Activated T-cell treated with anti-CD3 and anti-CD28 coated beads, Interleukin-2, amount 50 U/mL, for 72 hours (primary cell): ENCODE measurements around the gene SUPV3L1. TPM values are rescaled to one million over a fixed set of nuclear protein-coding genes. Genes with fewer than 3 reads are reported as not detected.
"Not testable (repeated sequence)": the region's sequence is repeated elsewhere in the genome, so short reads cannot be mapped to it uniquely, and the experiment has no call there.

Experiments used
- ATAC-seq, 2 donors: fragments of 150-1000 bp; cut with Tn5 transposase; replicated peaks in 1 of 2; 2 replicates each; pipeline ENCODE4 v1.10.0; 2021; ENCODE audit warnings: moderate library complexity in 2 of 2, mild to moderate bottlenecking in 1 of 2
- DNase-seq, 2 donors: peaks; one replicate each; pipeline ENCODE4 v3.0.0; 2021 to 2022; ENCODE audit warnings: mixed read lengths in 1 of 2
- H3K27ac Mint-ChIP-seq: one replicate; pipeline ENCODE4 v1.8.0; 2022; ENCODE audit warnings: mild to moderate bottlenecking, moderate library complexity, mixed read lengths
- H3K27me3 Mint-ChIP-seq: one replicate; pipeline ENCODE4 v1.8.0; 2022; ENCODE audit warnings: low read depth, mixed read lengths
- H3K36me3 Mint-ChIP-seq, 2 donors: one replicate each; pipeline ENCODE4 v1.8.0; 2022; ENCODE audit warnings: mixed read lengths in 2 of 2, mild to moderate bottlenecking in 1 of 2; ENCODE audit not compliant: insufficient read depth in 2 of 2
- H3K4me1 Mint-ChIP-seq: one replicate; pipeline ENCODE4 v1.8.0; 2022; ENCODE audit warnings: low read depth, mixed read lengths
- H3K4me3 Mint-ChIP-seq, 2 donors: one replicate each; pipeline ENCODE4 v1.8.0; 2022; ENCODE audit warnings: mild to moderate bottlenecking in 2 of 2, mixed read lengths in 2 of 2, moderate library complexity in 2 of 2
- H3K9me3 Mint-ChIP-seq, 2 donors: one replicate each; pipeline ENCODE4 v1.8.0; 2022; ENCODE audit warnings: mixed read lengths in 2 of 2
- total RNA-seq, 2 donors: library from RNA; stranded (reverse); gene quantifications; one replicate each; pipeline ENCODE4 v1.2.3, GENCODE V29; 2022

Gene SUPV3L1
- total RNA-seq, 2 donors from 2014 or later = 65.2 to 67.5 TPM

GRCh38 chr10:69172241-69172982 lies 7.6 kb upstream of the SUPV3L1 start:
- ATAC-seq (no peak), DNase-seq (no peak)
- H3K36me3 Mint-ChIP-seq = no peaks in the 10 kb centered on the region
- H3K4me3 Mint-ChIP-seq = no peak overlapping the region
- H3K9me3 Mint-ChIP-seq = no peaks in the 10 kb centered on the region
- H3K27me3 Mint-ChIP-seq = no peaks in the 10 kb centered on the region
- no peak overlapping the region for H3K27ac Mint-ChIP-seq
- H3K4me1 Mint-ChIP-seq = no peaks in the 10 kb centered on the region

- not testable (repeated sequence) for H3K9me3 Mint-ChIP-seq, ATAC-seq, H3K4me3 Mint-ChIP-seq, H3K36me3 Mint-ChIP-seq, H3K27me3 Mint-ChIP-seq, DNase-seq, H3K27ac Mint-ChIP-seq
- peaks cover 14% of the 10 kb centered on the region for H3K4me1 Mint-ChIP-seq
Observed at GRCh38 chr10:69175326-69175725, 4.7 kb upstream of the SUPV3L1 start.

- Mint-ChIP-seq H3K27ac (no peak overlapping the region), H3K27me3 (no peaks in the 10 kb centered on the region), H3K4me3 (no peak overlapping the region), H3K9me3 (no peaks in the 10 kb centered on the region), H3K36me3 (peaks cover 4% of the 10 kb centered on the region in 2 donors), H3K4me1 (peaks cover 25% of the 10 kb centered on the region)
- no peak for ATAC-seq
- no peak for DNase-seq
Observed at GRCh38 chr10:69176823-69177222, 3.2 kb upstream of the SUPV3L1 start.

- Mint-ChIP-seq H3K4me3 (peak overlapping the region; percentile 95 to 99), H3K4me1 (peaks cover 45% of the 10 kb centered on the region), H3K27ac (peak overlapping the region; percentile 100), H3K27me3 (no peaks in the 10 kb centered on the region), H3K36me3 (peaks cover 4 to 6% of the 10 kb centered on the region in 2 donors), H3K9me3 (no peaks in the 10 kb centered on the region)
- DNase-seq (peak in 1 of 2 donors; percentile 7), ATAC-seq (peak; percentile 30 to 34)
Observed at GRCh38 chr10:69179089-69179742, 818 bp upstream of the SUPV3L1 start.

- Mint-ChIP-seq H3K27me3 (no peaks in the 10 kb centered on the region), H3K4me3 (peak overlapping the region; percentile 95 to 99), H3K4me1 (peaks cover 45% of the 10 kb centered on the region), H3K27ac (peak overlapping the region; percentile 100), H3K9me3 (no peaks in the 10 kb centered on the region), H3K36me3 (peaks cover 4 to 6% of the 10 kb centered on the region in 2 donors)
- DNase-seq = peak; percentile 45 to 49
- ATAC-seq = peak; percentile 54 to 55
Observed at GRCh38 chr10:69180525-69181204, 631 bp downstream of the SUPV3L1 start.

- no peaks in the 10 kb centered on the region for H3K27me3 Mint-ChIP-seq
- H3K4me1 Mint-ChIP-seq = peaks cover 53% of the 10 kb centered on the region
- H3K9me3 Mint-ChIP-seq = no peaks in the 10 kb centered on the region
- H3K4me3 Mint-ChIP-seq = peak overlapping the region; percentile 95 to 99
- ATAC-seq = no peak
- H3K36me3 Mint-ChIP-seq = peaks cover 4 to 8% of the 10 kb centered on the region in 2 donors
- H3K27ac Mint-ChIP-seq = peak overlapping the region; percentile 100
- no peak for DNase-seq
Observed at GRCh38 chr10:69181433-69181832, 1.4 kb downstream of the SUPV3L1 start.

- no peaks in the 10 kb centered on the region for H3K27me3 Mint-ChIP-seq
- no peaks in the 10 kb centered on the region for H3K9me3 Mint-ChIP-seq
- H3K27ac Mint-ChIP-seq = peak overlapping the region; percentile 25
- peaks cover 56% of the 10 kb centered on the region for H3K4me1 Mint-ChIP-seq
- DNase-seq (no peak), ATAC-seq (no peak)
- H3K36me3 Mint-ChIP-seq = peaks cover 4 to 13% of the 10 kb centered on the region in 2 donors
- no peak overlapping the region for H3K4me3 Mint-ChIP-seq
Observed at GRCh38 chr10:69182005-69182404, 2.0 kb downstream of the SUPV3L1 start.

- peaks cover 39% of the 10 kb centered on the region for H3K4me1 Mint-ChIP-seq
- H3K4me3 Mint-ChIP-seq = no peak overlapping the region
- H3K9me3 Mint-ChIP-seq = no peaks in the 10 kb centered on the region
- ATAC-seq (no peak), DNase-seq (no peak)
- H3K36me3 Mint-ChIP-seq = peaks cover 0 to 22% of the 10 kb centered on the region in 2 donors
- peak overlapping the region; percentile 77 for H3K27ac Mint-ChIP-seq
- H3K27me3 Mint-ChIP-seq = no peaks in the 10 kb centered on the region
Observed at GRCh38 chr10:69186524-69186923, 6.5 kb downstream of the SUPV3L1 start.

GRCh38 chr10:69201045-69201444 lies 21.0 kb downstream of the SUPV3L1 start:
- ATAC-seq = peak in 1 of 2 donors; percentile 40
- H3K4me3 Mint-ChIP-seq = peak overlapping the region in 1 of 2 donors; percentile 20
- no peak for DNase-seq
- H3K9me3 Mint-ChIP-seq = no peaks in the 10 kb centered on the region
- H3K27ac Mint-ChIP-seq = peak overlapping the region; percentile 87
- peaks cover 41% of the 10 kb centered on the region for H3K4me1 Mint-ChIP-seq
- H3K27me3 Mint-ChIP-seq = no peaks in the 10 kb centered on the region
- H3K36me3 Mint-ChIP-seq = peaks cover 3 to 19% of the 10 kb centered on the region in 2 donors

- Mint-ChIP-seq H3K9me3 (no peaks in the 10 kb centered on the region), H3K4me1 (peaks cover 46% of the 10 kb centered on the region), H3K36me3 (peaks cover 3 to 23% of the 10 kb centered on the region in 2 donors), H3K4me3 (peak overlapping the region; percentile 32 to 44), H3K27me3 (no peaks in the 10 kb centered on the region), H3K27ac (peak overlapping the region; percentile 87)
- ATAC-seq = peak; percentile 66 to 77
- peak in 1 of 2 donors; percentile 18 for DNase-seq
Observed at GRCh38 chr10:69202332-69202731, 22.3 kb downstream of the SUPV3L1 start.

- peaks cover 35% of the 10 kb centered on the region for H3K4me1 Mint-ChIP-seq
- no peaks in the 10 kb centered on the region for H3K27me3 Mint-ChIP-seq
- H3K4me3 Mint-ChIP-seq = no peak overlapping the region
- ATAC-seq = no peak
- H3K9me3 Mint-ChIP-seq = no peaks in the 10 kb centered on the region
- H3K27ac Mint-ChIP-seq = no peak overlapping the region
- no peak for DNase-seq
- peaks cover 8 to 22% of the 10 kb centered on the region in 2 donors for H3K36me3 Mint-ChIP-seq
Observed at GRCh38 chr10:69208761-69209160, 28.7 kb downstream of the SUPV3L1 start.

- Mint-ChIP-seq H3K36me3 (peaks cover 8 to 20% of the 10 kb centered on the region in 2 donors), H3K9me3 (peaks cover 2 to 3% of the 10 kb centered on the region in 2 donors), H3K4me3 (no peak overlapping the region), H3K27ac (peak overlapping the region; percentile 11), H3K27me3 (no peaks in the 10 kb centered on the region), H3K4me1 (peaks cover 41% of the 10 kb centered on the region)
- DNase-seq = no peak
- peak in 1 of 2 donors; percentile 6 for ATAC-seq
Observed at GRCh38 chr10:69209787-69210484, 29.9 kb downstream of the SUPV3L1 start.
